HCT116 (cell line): ENCODE data around the gene MATR3.

Experiments
- CEBPB ChIP-seq: IDR thresholded peaks from 2 replicates; pipeline ENCODE4 v1.6.1; 2012; ENCODE audit warnings: low read depth
- CTCF ChIP-seq, 3 experiments: fragments of 200-600 bp in 1 of 3; sonication (generic) in 1 of 3; IDR thresholded peaks in 2 of 3; conservative IDR thresholded peaks in 1 of 3; 2 replicates each; pipeline ENCODE4 v1.5.1; 2012 to 2017; ENCODE audit warnings: low read depth in 2 of 3, low read length in 2 of 3, antibody characterized with exemption in 1 of 3, borderline replicate concordance in 1 of 3, control low read depth in 1 of 3, mild to moderate bottlenecking in 1 of 3, mixed read lengths in 1 of 3, mixed run types in 1 of 3, moderate library complexity in 1 of 3; ENCODE audit not compliant: insufficient read depth in 1 of 3
- ELF1 ChIP-seq: IDR thresholded peaks from 2 replicates; pipeline ENCODE4 v1.6.1; 2012; ENCODE audit warnings: low read depth, borderline replicate concordance
- EZH2phosphoT487 ChIP-seq: fragments of 200-600 bp; IDR thresholded peaks from 2 replicates; pipeline ENCODE4 v1.6.1; 2018; ENCODE audit warnings: antibody characterized with exemption, borderline replicate concordance
- FOSL1 ChIP-seq: IDR thresholded peaks from 2 replicates; pipeline ENCODE4 v1.6.1; 2012; ENCODE audit warnings: low read depth
- JUND ChIP-seq: IDR thresholded peaks from 2 replicates; pipeline ENCODE4 v1.6.1; 2012
- MAX ChIP-seq: IDR thresholded peaks from 2 replicates; pipeline ENCODE4 v1.6.1; 2012
- POLR2A ChIP-seq: IDR thresholded peaks from 2 replicates; pipeline ENCODE4 v1.7.0; 2011; ENCODE audit warnings: borderline replicate concordance; ENCODE audit not compliant: insufficient read depth, insufficient read length; ENCODE audit errors: extremely low read depth
- POLR2AphosphoS5 ChIP-seq: IDR thresholded peaks from 2 replicates; pipeline ENCODE4 v1.6.1; 2011; ENCODE audit warnings: mild to moderate bottlenecking, low read depth, low read length, moderate library complexity
- SIN3A ChIP-seq: IDR thresholded peaks from 2 replicates; pipeline ENCODE4 v1.6.1; 2012; ENCODE audit warnings: low read depth
- SRF ChIP-seq: IDR thresholded peaks from 2 replicates; pipeline ENCODE4 v1.6.1; 2012; ENCODE audit warnings: low read depth
- YY1 ChIP-seq: IDR thresholded peaks from 2 replicates; pipeline ENCODE4 v1.6.1; 2011; ENCODE audit warnings: low read length, low read depth, moderate library complexity, mild to moderate bottlenecking; ENCODE audit not compliant: insufficient replicate concordance; ENCODE audit errors: extremely low read depth
- ZNF274 ChIP-seq: fragments of 200-500 bp; sonication (Bioruptor generic); IDR thresholded peaks from 2 replicates; pipeline ENCODE4 v1.6.1; 2014; ENCODE audit warnings: mild to moderate bottlenecking, low read depth, low read length, inconsistent platforms

DNA sequence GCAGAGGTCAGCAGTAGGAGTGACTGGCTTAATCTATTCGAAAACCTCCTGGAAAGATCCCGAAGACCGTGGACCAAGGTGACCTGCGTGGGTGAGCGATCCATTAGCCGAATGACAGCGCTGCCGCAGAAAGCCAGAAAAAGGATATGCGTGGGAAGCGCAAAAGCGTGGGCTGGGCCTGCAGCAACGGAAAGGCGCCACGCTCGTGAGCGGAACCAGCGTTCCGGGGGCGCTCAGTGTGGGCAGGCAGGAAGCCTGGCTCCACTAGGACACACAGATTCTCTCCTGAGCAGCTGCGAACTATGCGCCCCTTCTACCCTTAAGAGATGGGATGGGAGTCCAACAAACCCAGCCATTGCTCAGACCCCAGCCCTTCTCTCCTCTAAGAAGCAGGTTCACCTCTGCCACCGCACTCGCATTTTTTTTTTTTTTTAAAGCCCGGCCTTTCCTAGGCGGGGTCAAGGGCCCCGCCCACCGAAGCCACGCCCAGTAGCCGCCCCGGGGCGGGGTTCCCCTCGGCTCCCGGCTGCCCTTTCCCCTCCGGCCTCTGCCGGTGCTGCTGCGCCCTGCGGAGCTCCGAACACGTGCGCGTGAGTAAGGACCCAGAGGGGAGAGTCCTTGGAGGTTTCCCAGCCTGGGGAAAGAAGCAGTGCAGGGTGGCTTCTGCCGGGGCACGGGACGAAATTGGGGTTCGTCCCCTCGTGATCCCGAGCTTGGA, 19.8 kb upstream of the MATR3 start:
- no peak for TF ChIP-seq ZNF274
- peak; percentile 58 for TF ChIP-seq YY1
- peak; percentile 96 for TF ChIP-seq POLR2AphosphoS5
- no peak for TF ChIP-seq CTCF (IDR thresholded peaks at IDR 0.05 in 2 of 3, conservative IDR thresholded peaks at IDR 0.05 in 1 of 3; ENCODE audit: borderline replicate concordance in 1 of 3, insufficient read depth in 1 of 3, low read depth in 2 of 3, low read length in 2 of 3)
- TF ChIP-seq FOSL1 = no peak
- TF ChIP-seq POLR2A = peak; percentile 95
- TF ChIP-seq EZH2phosphoT487 = no peak
- no peak for TF ChIP-seq SRF
- TF ChIP-seq JUND = no peak
- no peak for TF ChIP-seq MAX
- no peak for TF ChIP-seq ELF1
- no peak for TF ChIP-seq CEBPB
- TF ChIP-seq SIN3A = no peak
